HG03520 (cell line): ENCODE data around the gene ATP8A2.
"Not testable (repeated sequence)": the region's sequence is repeated elsewhere in the genome, so short reads cannot be mapped to it uniquely, and the experiment has no call there.

Experiments
- ATAC-seq: cut with Tn5 transposase; IDR thresholded peaks from one replicate; pipeline ENCODE4 v1.9.1; 2021; ENCODE audit warnings: mild to moderate bottlenecking, moderate library complexity; ENCODE audit not compliant: unreplicated experiment

The ATP8A2 gene

GRCh38 chr13:25939961-25940687 lies 568.4 kb downstream of the ATP8A2 start:
- no peak for ATAC-seq

DNA sequence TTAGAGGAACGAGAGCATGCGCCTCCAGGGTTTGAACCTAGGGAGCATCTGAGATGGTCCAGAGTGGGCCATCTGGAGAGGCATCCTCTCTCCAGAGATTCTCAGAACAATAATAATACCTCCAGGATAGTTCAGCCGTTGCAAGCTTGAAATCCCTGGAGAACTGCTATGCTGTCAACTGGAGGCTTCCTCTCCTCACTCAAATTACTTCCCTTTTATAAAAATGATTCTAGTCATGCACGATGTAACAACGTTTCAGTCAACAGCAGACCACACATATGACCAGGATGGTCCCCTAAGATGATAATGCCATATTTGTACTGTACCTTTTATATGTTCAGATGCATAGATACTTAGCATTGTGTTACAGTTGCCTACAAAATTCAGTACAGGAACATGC lies 571.3 kb downstream of the ATP8A2 start:
- no peak for ATAC-seq

GRCh38 chr13:25943658-25944057 lies 571.9 kb downstream of the ATP8A2 start:
- no peak for ATAC-seq

- no peak for ATAC-seq
Measured at GRCh38 chr13:25945596-25945995, 573.8 kb downstream of the ATP8A2 start.

GRCh38 chr13:25946321-25946720 lies 574.5 kb downstream of the ATP8A2 start:
- no peak for ATAC-seq

DNA sequence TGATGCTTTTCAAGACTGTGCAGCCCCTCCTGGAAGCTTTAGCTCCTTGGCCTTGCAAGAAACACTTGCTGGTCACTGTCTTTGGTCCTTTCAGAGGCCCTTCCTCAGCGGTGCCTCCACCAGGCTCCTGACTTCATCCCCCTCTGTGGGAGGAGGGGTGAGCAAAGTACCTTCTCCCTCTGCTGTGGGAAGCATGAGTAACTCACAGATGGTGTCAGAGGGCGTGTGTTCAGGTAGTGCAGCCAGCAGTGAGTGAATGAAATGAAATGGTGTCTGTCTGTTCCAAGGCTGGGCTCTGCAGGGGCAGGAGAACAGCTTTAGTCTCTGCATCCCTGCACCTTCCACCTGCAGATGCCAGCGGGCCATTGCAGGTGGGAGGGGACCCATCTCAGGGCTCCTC lies 577.1 kb downstream of the ATP8A2 start:
- no peak for ATAC-seq

- no peak for ATAC-seq
Measured at GRCh38 chr13:25951831-25952230, 580.1 kb downstream of the ATP8A2 start.

DNA sequence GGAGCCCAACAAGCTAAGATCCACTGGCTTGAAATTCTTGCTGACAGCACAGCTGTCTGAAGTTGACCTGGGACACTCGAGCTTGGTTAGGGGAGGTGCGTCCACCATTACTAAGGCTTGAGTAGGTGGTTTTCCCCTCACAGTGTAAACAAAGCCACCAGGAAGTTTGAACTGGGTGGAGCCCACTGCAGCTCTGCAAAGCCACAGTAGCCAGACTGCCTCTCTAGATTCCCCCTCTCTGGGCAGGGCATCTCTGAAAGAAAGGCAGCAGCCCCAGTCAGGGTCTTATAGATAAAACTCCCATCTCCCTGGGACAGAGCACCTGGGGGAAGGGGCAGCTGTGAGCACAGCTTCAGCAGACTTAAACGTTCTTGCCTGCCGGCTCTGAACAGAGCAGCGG lies 582.3 kb downstream of the ATP8A2 start:
- not testable (repeated sequence) for ATAC-seq

DNA sequence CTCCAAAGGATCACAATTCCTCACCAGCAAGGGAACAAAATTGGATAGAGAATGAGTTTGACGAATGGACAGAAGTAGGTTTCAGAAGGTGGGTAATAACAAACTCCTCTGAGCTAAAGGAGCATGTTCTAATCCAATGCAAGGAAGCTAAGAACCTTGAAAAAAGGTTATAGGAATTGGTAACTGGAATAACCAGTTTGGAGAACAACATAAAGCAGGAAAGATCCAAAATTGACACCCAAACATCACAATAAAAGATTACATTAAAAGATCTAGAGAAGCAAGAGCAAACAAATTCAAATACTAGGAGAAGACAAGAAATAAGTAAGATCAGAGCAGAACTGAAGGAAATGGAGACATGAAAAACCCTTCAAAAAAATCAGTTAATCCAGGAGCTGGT lies 583.2 kb downstream of the ATP8A2 start:
- not testable (repeated sequence) for ATAC-seq

DNA sequence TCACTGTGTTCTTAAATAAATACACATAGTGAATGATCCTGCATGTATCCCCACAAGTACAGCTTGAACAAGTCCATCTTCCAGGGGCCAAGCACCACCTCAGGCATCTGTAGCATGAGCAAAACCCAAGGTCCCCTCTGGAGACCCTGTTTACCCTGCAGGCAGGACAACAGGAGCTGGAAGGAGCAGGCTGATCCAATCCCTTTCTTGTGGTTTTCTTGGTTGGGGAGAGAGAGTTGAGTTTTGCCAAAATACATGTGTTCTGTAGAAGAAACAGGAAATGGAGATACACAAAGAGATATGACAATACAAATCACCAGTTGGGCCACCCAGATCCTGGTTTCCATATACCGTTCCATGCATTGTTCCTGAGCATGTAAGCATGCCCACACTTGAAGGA lies 587.2 kb downstream of the ATP8A2 start:
- no peak for ATAC-seq

GRCh38 chr13:25961294-25961693 lies 589.5 kb downstream of the ATP8A2 start:
- no peak for ATAC-seq

- ATAC-seq = no peak
Measured at GRCh38 chr13:25963674-25964073, 591.9 kb downstream of the ATP8A2 start.

DNA sequence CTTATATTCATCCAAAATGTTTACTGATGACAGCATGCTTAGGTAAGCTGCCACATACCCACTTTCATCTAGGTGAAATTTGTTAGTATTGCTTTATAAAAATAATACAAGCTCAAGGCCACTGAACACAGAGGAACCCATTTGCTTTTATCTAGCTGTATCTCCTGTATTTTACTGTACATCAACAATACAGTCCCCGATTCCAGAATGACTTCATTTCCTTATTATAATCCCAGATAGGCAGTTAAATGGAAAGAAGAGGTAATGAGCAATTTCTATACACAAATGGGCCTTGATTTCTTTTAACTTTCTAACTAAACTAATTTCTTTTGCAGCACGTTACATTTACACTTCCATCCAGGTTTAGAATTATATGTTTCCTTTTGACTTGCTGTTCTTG lies 593.8 kb downstream of the ATP8A2 start:
- ATAC-seq = no peak

DNA sequence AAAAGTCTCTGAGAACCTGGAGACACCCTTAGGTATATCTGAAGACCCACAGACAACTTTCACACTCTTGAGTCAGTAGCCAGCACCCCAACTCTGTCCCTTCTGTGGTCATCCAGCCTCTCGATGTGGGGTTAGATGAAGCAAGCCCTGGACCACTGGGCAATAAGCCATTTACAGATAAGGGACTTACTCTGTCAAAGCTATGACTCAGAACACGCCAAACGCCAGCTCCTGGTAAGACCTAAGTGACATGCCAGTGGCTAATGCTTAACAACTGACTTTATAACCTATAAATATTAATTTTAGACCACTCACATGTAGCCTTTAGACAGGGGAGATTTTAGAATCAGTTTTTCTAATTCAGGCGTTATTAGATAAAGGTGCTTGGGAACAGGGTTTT lies 594.3 kb downstream of the ATP8A2 start:
- ATAC-seq = no peak

- no peak for ATAC-seq
Measured at GRCh38 chr13:25967144-25967543, 595.4 kb downstream of the ATP8A2 start.

DNA sequence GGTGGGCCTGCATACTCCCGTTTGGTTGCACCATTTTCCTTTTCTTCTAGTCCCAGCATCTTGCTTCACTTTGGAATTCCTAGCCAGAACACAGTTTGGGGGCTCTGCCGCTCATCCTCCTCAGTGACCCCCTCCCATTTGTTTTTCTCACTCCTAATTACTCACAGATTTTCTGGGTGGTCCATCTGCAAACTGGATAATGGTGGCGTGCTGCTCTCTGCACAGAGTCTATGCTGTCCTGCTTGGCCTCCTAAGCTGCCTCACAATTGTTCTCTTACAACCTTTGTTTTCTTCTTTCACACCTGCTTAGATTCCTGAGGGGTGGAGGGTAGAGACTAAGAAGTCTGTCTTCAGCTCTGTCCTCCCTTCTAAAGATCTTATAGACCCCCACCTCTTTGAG lies 599.3 kb downstream of the ATP8A2 start:
- ATAC-seq = no peak

DNA sequence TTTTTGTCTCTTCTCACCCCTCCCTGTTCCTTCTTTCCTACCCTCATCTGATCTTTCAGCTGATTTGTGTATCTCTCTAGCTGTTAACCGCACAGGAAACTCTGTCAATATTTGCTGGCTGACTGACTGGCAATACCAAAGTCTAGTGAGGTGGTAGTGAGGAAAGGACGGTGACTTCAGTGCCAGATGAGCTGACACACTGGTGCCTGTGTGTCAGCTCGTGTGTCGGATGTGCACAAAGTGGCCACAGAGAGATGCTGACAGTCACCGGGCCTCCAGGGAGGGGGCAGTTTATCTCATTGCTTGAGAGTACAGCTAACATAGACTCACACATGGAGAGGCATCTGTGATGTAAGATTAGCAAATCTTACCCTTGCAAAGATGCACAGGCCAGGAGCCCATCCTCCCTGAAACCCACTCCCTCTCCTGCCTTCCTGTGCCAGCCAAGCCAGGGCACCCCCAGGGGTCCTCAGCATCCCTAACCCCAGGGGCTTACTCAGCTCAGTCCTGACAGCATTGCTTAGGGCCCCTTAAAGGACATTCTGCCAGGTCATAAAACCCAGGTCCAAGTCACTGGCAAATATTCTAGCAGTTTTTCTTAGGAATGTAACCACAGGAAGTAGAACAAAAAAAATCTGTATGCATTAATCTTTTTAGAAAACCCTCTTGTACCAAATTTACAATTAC lies 599.8 kb downstream of the ATP8A2 start:
- ATAC-seq = no peak

DNA sequence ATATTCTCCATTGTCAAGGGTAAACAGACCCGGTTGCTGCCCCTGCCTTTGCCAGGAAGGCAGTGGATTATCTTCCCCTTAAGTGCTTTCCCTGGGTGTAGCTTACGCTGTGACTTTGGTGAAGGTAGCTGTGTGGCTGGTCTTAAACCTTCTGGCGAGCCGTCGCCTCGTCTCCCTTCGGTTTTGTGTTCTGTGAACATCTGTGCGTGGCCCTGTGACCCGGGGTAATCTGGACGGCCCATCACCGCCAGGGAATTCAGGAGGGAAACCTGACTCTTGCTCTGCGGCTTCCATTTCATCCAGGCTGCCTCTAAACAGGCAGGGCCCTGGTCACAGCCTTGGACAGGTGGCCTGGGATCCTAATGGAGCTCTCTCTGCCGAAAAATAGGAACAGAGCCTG lies 601.3 kb downstream of the ATP8A2 start:
- no peak for ATAC-seq

DNA sequence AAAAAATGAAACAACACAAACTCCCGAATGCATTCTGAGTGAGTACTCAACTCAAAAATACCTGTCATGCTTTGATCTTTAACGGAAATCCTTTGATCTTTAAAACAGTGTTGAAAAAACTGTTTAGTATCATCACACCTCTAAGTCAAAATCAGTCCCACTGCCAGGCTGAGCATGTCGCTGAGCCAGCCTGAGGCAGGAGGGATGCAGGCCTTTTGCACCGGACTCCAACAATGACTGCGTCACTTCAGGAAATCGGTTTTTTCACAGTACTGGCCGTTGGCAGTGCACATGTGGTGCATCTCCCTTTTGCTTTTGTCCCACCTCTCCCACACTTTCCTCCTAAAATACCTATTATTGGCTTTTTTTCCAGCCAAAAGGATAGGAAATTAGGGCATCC lies 601.8 kb downstream of the ATP8A2 start:
- ATAC-seq = no peak

DNA sequence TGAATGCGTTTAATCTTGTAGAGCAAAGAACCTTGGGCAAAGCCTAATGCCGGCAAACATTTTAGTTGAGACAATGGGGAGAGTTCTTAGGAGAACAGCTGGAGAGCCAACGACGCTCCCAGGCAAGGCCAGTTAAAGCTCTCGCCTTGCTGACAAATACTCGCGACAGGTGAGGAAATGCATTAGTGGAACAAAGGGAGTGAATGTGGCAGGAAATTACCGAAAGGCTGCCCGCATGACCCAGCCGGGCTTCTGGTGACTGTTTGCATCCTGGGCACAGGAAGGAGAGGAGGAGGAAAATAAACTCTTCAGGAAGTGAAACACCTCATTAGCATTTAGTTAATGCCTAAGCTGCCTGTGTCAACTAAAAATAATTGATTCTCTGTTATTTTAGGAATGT lies 605.4 kb downstream of the ATP8A2 start:
- ATAC-seq = no peak

GRCh38 chr13:25977671-25978070 lies 605.9 kb downstream of the ATP8A2 start:
- no peak for ATAC-seq

DNA sequence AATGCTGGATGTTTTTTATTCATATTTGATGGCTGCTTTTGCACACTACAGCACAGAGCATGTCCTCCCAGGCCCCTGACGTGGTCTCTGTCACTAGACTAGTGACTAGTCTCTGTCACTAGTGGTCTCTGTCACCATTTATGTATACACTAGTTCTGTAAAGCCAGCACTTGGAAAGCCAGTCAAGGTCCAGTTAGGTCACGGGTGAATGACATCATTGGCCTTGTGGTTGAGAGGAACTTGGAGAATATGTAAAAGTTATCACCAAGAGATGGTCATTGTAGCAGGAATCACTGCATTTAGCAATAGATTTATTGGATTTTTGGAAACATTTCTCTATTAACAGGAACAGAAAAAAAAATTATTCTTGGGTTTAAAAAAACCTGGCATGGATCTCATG lies 607.2 kb downstream of the ATP8A2 start:
- ATAC-seq = no peak

DNA sequence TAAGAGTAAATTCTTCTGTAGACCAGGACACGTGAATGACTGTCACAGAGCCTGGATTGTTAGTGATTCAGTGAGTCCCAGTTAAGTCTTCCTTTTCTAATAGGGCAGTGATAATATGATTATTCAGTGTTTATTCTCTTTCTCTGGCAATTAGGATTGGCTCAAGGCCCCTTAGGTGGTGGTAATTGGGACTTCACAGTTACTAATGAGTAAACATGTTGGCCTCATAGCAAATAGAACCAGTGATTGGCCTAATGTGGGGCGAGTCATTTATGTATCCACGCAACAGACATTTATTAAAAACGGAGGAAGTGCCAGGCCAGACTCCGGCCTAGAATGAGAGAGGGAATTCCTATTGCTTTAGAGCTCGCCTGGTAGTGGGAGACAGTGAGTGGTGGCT lies 607.6 kb downstream of the ATP8A2 start:
- ATAC-seq = no peak
